Measurements from ENCODE around the gene ABCA4. TPM values are rescaled to one million over a fixed set of nuclear protein-coding genes. Genes with fewer than 3 reads are reported as not detected.

Gene ABCA4
- total and polyA plus RNA-seq, 7 donors, result 0.14 to 1.1 (median 0.16) TPM; not detected in 2

DNA sequence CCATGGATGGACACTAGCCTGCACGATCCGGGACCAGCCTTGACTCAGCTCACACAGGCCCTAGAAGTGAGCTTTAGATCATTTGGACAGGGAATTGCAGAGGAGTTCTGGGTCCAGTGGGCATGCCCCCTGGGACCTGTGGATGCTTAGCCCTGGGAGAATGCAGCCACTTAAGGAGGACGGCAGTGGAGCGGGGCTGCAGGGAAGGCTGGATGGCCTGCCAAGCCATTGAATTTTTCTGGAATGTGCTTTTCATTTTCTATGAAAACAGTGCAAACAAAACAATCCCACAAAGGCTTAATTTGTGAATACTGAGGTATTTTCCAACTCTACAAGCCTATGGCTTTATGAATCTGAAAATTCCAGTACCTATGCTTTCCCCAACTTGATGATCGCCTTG is 131.3 kb downstream of the ABCA4 start:
- no peak for DNase-seq
- Histone ChIP-seq H3K27ac (no peak overlapping the region), H3K9me3 (no peaks in the 10 kb centered on the region), H3K4me3 (no peak overlapping the region), H3K36me3 (no peaks in the 10 kb centered on the region), H3K4me1 (no peaks in the 10 kb centered on the region), H3K27me3 (no peaks in the 10 kb centered on the region)
- WGBS, 2 donors, result 89 to 95% methylated on average over 5 of the region's 5 CpGs
- intact Hi-C loops (cut with DNase I), result no loop called here
- TF ChIP-seq POLR2AphosphoS5 (IDR thresholded peaks at IDR 0.05) (no peak), EP300 (IDR thresholded peaks at IDR 0.05) (no peak), POLR2A (IDR thresholded peaks at IDR 0.05) (no peak)
- TF ChIP-seq, protein P1, sequence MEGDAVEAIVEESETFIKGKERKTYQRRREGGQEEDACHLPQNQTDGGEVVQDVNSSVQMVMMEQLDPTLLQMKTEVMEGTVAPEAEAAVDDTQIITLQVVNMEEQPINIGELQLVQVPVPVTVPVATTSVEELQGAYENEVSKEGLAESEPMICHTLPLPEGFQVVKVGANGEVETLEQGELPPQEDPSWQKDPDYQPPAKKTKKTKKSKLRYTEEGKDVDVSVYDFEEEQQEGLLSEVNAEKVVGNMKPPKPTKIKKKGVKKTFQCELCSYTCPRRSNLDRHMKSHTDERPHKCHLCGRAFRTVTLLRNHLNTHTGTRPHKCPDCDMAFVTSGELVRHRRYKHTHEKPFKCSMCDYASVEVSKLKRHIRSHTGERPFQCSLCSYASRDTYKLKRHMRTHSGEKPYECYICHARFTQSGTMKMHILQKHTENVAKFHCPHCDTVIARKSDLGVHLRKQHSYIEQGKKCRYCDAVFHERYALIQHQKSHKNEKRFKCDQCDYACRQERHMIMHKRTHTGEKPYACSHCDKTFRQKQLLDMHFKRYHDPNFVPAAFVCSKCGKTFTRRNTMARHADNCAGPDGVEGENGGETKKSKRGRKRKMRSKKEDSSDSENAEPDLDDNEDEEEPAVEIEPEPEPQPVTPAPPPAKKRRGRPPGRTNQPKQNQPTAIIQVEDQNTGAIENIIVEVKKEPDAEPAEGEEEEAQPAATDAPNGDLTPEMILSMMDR (IDR thresholded peaks at IDR 0.05), result no peak

- no peak overlapping the region for H3K27ac ChIP-seq
- no peak for DNase-seq
- no peak overlapping the region for H3K4me3 ChIP-seq
- no peak for TF ChIP-seq EP300 (IDR thresholded peaks at IDR 0.05)
- TF ChIP-seq, protein P1 (IDR thresholded peaks at IDR 0.05), result no peak
- TF ChIP-seq POLR2A (IDR thresholded peaks at IDR 0.05), result no peak
- TF ChIP-seq POLR2AphosphoS5 (IDR thresholded peaks at IDR 0.05), result no peak
- H3K4me1 ChIP-seq, result no peaks in the 10 kb centered on the region
- H3K36me3 ChIP-seq, result no peaks in the 10 kb centered on the region
- no peaks in the 10 kb centered on the region for H3K9me3 ChIP-seq
- intact Hi-C loops (cut with DNase I), result no loop called here
- WGBS, 2 donors, result 74 to 84% methylated on average over 3 of the region's 3 CpGs
- H3K27me3 ChIP-seq, result no peaks in the 10 kb centered on the region
These were observed 132.2 kb downstream of the ABCA4 start for GRCh38 chr1:93988634-93989350.

DNA sequence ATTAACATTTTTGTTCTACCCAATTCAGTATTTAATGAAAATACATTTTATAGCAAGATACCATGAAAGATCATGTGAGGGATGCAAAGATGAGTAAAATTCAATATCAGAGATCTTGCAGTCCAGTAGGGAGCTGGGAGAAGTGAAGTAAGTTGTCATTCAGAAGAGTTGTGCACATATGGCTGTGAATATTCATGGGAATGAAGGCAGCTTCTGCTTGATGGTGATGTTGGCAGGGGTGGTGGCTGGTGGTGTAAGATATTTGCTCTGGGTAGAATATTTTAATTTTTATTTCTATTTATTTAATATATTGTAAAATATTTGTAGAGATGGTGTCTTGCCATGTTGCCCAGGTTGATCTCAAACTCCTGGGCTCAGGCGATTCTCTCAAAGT is 139.7 kb downstream of the ABCA4 start:
- Histone ChIP-seq H3K27me3 (no peaks in the 10 kb centered on the region), H3K27ac (no peak overlapping the region), H3K9me3 (no peaks in the 10 kb centered on the region), H3K4me3 (no peak overlapping the region), H3K4me1 (peaks cover 0 to 19% (median 10%) of the 10 kb centered on the region in 4 donors), H3K36me3 (no peaks in the 10 kb centered on the region)
- TF ChIP-seq EP300 (IDR thresholded peaks at IDR 0.05) (no peak), POLR2AphosphoS5 (IDR thresholded peaks at IDR 0.05) (no peak), POLR2A (IDR thresholded peaks at IDR 0.05) (no peak)
- TF ChIP-seq, protein P1 (IDR thresholded peaks at IDR 0.05), result no peak
- 96 to 97% methylated on average over 1 of the region's 1 CpG for WGBS, 2 donors
- intact Hi-C loops (cut with DNase I), result no loop called here
- no peak for DNase-seq

DNA sequence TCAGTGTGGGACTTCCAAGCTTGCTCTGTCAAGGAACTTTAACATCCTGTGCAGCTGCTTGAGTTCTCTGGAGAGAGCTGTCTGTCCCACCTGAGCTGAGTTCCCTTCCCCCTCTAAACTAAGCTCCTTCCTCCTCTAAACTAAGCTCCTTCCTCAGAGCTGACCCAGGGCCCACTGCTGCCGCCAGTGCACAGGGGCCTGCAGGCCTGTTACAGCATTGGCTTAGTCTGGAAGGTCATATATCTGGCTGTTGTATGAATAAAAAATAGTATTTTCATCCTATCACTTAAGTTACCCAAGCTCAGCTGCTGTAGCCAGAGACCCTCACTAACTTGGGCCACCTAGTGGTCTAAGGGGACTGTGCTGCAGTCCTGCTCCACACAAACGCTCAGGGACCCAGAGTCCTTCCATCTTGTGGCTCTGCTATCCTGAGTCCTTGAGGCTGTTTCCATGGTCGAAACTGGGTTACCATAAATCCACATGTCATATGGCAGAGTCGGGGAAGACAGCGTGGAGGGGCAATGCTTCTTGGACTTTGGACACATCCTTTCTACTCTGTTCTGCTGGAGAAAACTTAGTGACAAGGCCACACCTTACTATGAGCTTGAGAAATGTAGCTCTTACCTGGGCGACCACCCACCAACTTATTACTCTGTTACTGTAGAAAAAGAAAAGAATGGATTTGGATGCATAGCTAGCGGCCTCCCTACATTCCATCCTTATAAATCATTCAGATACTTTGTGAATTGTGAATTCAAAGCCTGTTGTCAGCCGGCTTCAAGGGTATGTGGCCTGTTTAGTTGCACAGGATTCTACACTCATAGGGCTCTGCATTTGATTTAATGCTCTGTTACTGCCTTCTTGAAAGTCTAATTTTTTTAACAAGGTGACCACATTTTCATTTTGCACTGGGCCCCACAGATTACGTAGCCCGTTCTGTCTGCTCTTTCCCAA is 140.4 kb downstream of the ABCA4 start:
- intact Hi-C loops (cut with DNase I), result no loop called here
- WGBS, 2 donors, result 83 to 89% methylated on average over 10 of the region's 10 CpGs
- Histone ChIP-seq H3K27me3 (no peaks in the 10 kb centered on the region), H3K4me1 (peaks cover 0 to 19% (median 10%) of the 10 kb centered on the region in 4 donors), H3K27ac (peak overlapping the region in 3 of 4 donors; percentile 46 to 62 (median 62)), H3K9me3 (no peaks in the 10 kb centered on the region), H3K4me3 (no peak overlapping the region), H3K36me3 (no peaks in the 10 kb centered on the region)
- TF ChIP-seq POLR2AphosphoS5 (IDR thresholded peaks at IDR 0.05) (no peak), EP300 (IDR thresholded peaks at IDR 0.05) (no peak), POLR2A (IDR thresholded peaks at IDR 0.05) (no peak)
- TF ChIP-seq, protein P1 (IDR thresholded peaks at IDR 0.05), result no peak
- DNase-seq, result no peak
